ENCODE data around the gene DIAPH1.

DIAPH1 gene

DNA sequence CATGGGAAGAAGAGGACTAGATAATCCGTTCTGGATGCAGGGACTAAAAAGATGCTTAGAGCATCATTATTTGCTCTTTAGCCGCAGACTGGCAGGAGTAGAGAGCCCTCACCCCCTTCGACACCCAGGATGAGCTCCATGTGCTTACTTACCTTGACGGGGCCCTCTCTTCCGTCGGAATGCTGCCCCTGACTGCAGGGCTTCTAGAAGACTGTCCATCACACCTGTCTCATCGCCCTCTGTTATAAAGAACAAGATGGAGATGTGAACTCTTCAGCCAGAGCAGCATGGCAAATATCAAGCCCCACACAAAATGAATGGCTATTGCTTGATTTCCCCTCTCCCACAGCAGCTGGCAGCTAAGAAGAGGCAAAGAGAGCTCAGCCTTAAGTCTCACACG lies 94.8 kb downstream of the DIAPH1 start:
- TF ChIP-seq, protein P1, sequence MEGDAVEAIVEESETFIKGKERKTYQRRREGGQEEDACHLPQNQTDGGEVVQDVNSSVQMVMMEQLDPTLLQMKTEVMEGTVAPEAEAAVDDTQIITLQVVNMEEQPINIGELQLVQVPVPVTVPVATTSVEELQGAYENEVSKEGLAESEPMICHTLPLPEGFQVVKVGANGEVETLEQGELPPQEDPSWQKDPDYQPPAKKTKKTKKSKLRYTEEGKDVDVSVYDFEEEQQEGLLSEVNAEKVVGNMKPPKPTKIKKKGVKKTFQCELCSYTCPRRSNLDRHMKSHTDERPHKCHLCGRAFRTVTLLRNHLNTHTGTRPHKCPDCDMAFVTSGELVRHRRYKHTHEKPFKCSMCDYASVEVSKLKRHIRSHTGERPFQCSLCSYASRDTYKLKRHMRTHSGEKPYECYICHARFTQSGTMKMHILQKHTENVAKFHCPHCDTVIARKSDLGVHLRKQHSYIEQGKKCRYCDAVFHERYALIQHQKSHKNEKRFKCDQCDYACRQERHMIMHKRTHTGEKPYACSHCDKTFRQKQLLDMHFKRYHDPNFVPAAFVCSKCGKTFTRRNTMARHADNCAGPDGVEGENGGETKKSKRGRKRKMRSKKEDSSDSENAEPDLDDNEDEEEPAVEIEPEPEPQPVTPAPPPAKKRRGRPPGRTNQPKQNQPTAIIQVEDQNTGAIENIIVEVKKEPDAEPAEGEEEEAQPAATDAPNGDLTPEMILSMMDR (IDR thresholded peaks at IDR 0.05; ENCODE audit: control extremely low read depth, extremely low read depth, low read depth, missing control alignments), result no peak
- no peak for DNase-seq (ENCODE audit: extremely low spot score)
- POLR2A ChIA-PET, result no interaction called here
- CTCF ChIA-PET, result interaction anchor here (0.6 to 11.2 kb wide), 40 partner anchors 9 to 204 kb away, joined by 3 to 214 read pairs (median 6); partner anchors contain the start of genes HDAC3, PCDHGA10, PCDHGA11 and PCDHGA12

GRCh38 chr5:141522301-141522700 lies 96.5 kb downstream of the DIAPH1 start:
- POLR2A ChIA-PET, result no interaction called here
- TF ChIP-seq, protein P1 (IDR thresholded peaks at IDR 0.05; ENCODE audit: control extremely low read depth, extremely low read depth, low read depth, missing control alignments), result no peak
- no peak for DNase-seq (ENCODE audit: extremely low spot score)
- CTCF ChIA-PET, result interaction anchor here (0.8 to 11.2 kb wide), 16 partner anchors 12 to 202 kb away, joined by 3 to 214 read pairs (median 12); partner anchors contain the start of genes PCDHGA10, PCDHGA11, PCDHGB7 and PCDHGC3

GRCh38 chr5:141521244-141521781 lies 97.5 kb downstream of the DIAPH1 start:
- POLR2A ChIA-PET, result no interaction called here

GRCh38 chr5:141519605-141520565 lies 98.9 kb downstream of the DIAPH1 start:
- TF ChIP-seq, protein P1 (IDR thresholded peaks at IDR 0.05; ENCODE audit: control extremely low read depth, extremely low read depth, low read depth, missing control alignments), result no peak
- ChIA-PET CTCF (interaction anchor here (1.0 to 11.2 kb wide), 8 partner anchors 10 to 112 kb away, joined by 3 to 214 read pairs (median 10); partner anchors contain the start of genes PCDHGA10, PCDHGA11, PCDHGB6 and PCDHGB7), POLR2A (no interaction called here)
- no peak for DNase-seq (ENCODE audit: extremely low spot score)

More at GRCh38 chr5:141521244-141521781, 97.5 kb downstream of the DIAPH1 start:
- TF ChIP-seq, protein P1 (IDR thresholded peaks at IDR 0.05; ENCODE audit: control extremely low read depth, extremely low read depth, low read depth, missing control alignments), result no peak
- CTCF ChIA-PET, result interaction anchor here (0.7 to 11.2 kb wide), 14 partner anchors 11 to 201 kb away, joined by 3 to 214 read pairs (median 12); partner anchors contain the start of genes PCDHGA10, PCDHGA11, PCDHGB6 and PCDHGB7
- no peak for DNase-seq (ENCODE audit: extremely low spot score)

DNA sequence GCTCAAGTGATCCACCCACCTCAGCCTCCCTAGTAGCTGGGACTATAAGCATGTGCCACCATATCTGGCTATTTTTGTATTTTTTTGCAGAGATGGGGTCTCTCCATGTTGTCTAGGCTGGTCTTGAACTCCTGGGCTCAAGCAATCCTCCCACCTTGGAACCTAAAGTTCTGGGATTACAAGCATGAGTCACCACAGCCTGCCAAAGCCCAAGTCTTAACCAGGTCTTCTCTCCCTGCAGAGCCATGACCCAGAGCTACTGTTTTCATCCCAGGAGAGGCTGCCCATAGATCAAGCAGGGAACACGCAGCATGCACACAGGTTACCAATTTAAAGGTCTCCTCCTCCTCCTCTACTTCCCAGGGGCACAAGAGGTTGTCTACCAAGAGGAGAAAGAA lies 100.2 kb downstream of the DIAPH1 start:
- TF ChIP-seq, protein P1 (IDR thresholded peaks at IDR 0.05; ENCODE audit: control extremely low read depth, extremely low read depth, low read depth, missing control alignments), result no peak
- CTCF ChIA-PET, result interaction anchor here (0.8 to 14.8 kb wide), 6 partner anchors 11 to 198 kb away, joined by 3 to 174 read pairs (median 12); partner anchors contain the start of genes PCDHGA10, PCDHGA11, PCDHGB7 and PCDHGC3
- no peak for DNase-seq (ENCODE audit: extremely low spot score)
- POLR2A ChIA-PET, result interaction anchor here (0.5 kb wide), 1 partner anchor 23 kb away, joined by 4 read pairs; no protein-coding TSS in a partner anchor
